CD14-positive monocyte (primary cell): ENCODE data around the gene OGN. TPM values are rescaled to one million over a fixed set of nuclear protein-coding genes. Genes with fewer than 3 reads are reported as not detected.

Experiments used
- DNase-seq, 3 donors: peaks; one replicate each; pipeline ENCODE4 v3.0.0-alpha.2; 2011 to 2022
- H2AFZ ChIP-seq: 2 replicates; pipeline ENCODE4 v1.6.0; 2012; ENCODE audit warnings: mild to moderate bottlenecking, low read depth, low read length, inconsistent platforms; ENCODE audit not compliant: insufficient read depth, poor library complexity, severe bottlenecking
- H3K27ac ChIP-seq, 2 donors: 1 replicate in 1 of 2; 2 replicates in 1 of 2; pipeline ENCODE4 v1.5.1; 2012 to 2013; ENCODE audit warnings: low read length in 2 of 2, control low read depth in 1 of 2, inconsistent platforms in 1 of 2, low read depth in 1 of 2, mild to moderate bottlenecking in 1 of 2
- H3K27me3 ChIP-seq, 2 donors: one replicate each; pipeline versions ENCODE4 v1.6.0 to v1.6.1; 2011 to 2013; ENCODE audit warnings: low read length in 2 of 2; ENCODE audit not compliant: control insufficient read depth in 2 of 2, insufficient read depth in 2 of 2
- H3K36me3 ChIP-seq, 2 donors: replicated peaks in 1 of 2; 1 replicate in 1 of 2; 2 replicates in 1 of 2; pipeline versions ENCODE4 v1.5.1 to v1.6.1; 2012 to 2013; ENCODE audit warnings: low read length in 2 of 2, control low read depth in 1 of 2, inconsistent platforms in 1 of 2, mild to moderate bottlenecking in 1 of 2; ENCODE audit not compliant: insufficient read depth in 2 of 2, control insufficient read depth in 1 of 2
- H3K4me1 ChIP-seq, 2 donors: 1 replicate in 1 of 2; 2 replicates in 1 of 2; pipeline versions ENCODE4 v1.5.1 to v1.6.1; 2012 to 2013; ENCODE audit warnings: low read length in 2 of 2, control low read depth in 1 of 2, inconsistent platforms in 1 of 2, mild to moderate bottlenecking in 1 of 2, moderate library complexity in 1 of 2; ENCODE audit not compliant: insufficient read depth in 2 of 2, control insufficient read depth in 1 of 2
- H3K4me2 ChIP-seq: replicated peaks from 2 replicates; pipeline ENCODE3; 2012; ENCODE audit warnings: low read length, moderate library complexity, mild to moderate bottlenecking; ENCODE audit not compliant: poor library complexity, severe bottlenecking; ENCODE audit errors: extremely low read depth
- H3K4me3 ChIP-seq, 3 experiments: fragments of 200-600 bp in 1 of 3; sonication (generic) in 1 of 3; replicated peaks in 1 of 3; 1 replicate in 2 of 3; 2 replicates in 1 of 3; pipeline ENCODE4 v1.5.1; 2011 to 2013; ENCODE audit warnings: low read length in 3 of 3, mild to moderate bottlenecking in 3 of 3, control low read depth in 2 of 3, low read depth in 2 of 3, inconsistent platforms in 1 of 3, moderate library complexity in 1 of 3
- H3K79me2 ChIP-seq: 2 replicates; pipeline ENCODE4 v1.6.0; 2012; ENCODE audit warnings: mild to moderate bottlenecking, control low read depth, inconsistent platforms, low read length, moderate library complexity; ENCODE audit not compliant: insufficient read depth
- H3K9ac ChIP-seq: 2 replicates; pipeline ENCODE4 v1.6.0; 2017; ENCODE audit warnings: low read length, mild to moderate bottlenecking; ENCODE audit not compliant: insufficient read depth, poor library complexity, severe bottlenecking
- H3K9me3 ChIP-seq, 2 donors: replicated peaks in 1 of 2; 1 replicate in 1 of 2; 2 replicates in 1 of 2; pipeline versions ENCODE4 v1.5.1 to v1.6.1; 2012 to 2013; ENCODE audit warnings: low read length in 2 of 2, control low read depth in 1 of 2; ENCODE audit not compliant: control insufficient read depth in 1 of 2, insufficient read depth in 1 of 2
- H4K20me1 ChIP-seq: 2 replicates; pipeline ENCODE4 v1.6.0; 2012; ENCODE audit warnings: mild to moderate bottlenecking, low read length, control low read depth, moderate library complexity; ENCODE audit not compliant: insufficient read depth
- H3K27ac Mint-ChIP-seq, 7 donors: one replicate each; pipeline ENCODE4 v1.8.0; 2020; ENCODE audit warnings: mild to moderate bottlenecking in 7 of 7, mixed read lengths in 7 of 7, moderate library complexity in 6 of 7, inconsistent platforms in 2 of 7
- H3K27me3 Mint-ChIP-seq, 3 donors: one replicate each; pipeline ENCODE4 v1.8.0; 2021 to 2022; ENCODE audit warnings: low read depth in 3 of 3, mild to moderate bottlenecking in 3 of 3, mixed read lengths in 3 of 3, moderate library complexity in 3 of 3, inconsistent platforms in 1 of 3
- H3K36me3 Mint-ChIP-seq, 2 donors: one replicate each; pipeline ENCODE4 v1.8.0; 2020; ENCODE audit warnings: mixed read lengths in 2 of 2, inconsistent platforms in 1 of 2, mild to moderate bottlenecking in 1 of 2
- H3K4me1 Mint-ChIP-seq: one replicate; pipeline ENCODE4 v1.8.0; 2020; ENCODE audit warnings: mild to moderate bottlenecking, mixed read lengths
- H3K4me3 Mint-ChIP-seq, 2 donors: one replicate each; pipeline ENCODE4 v1.8.0; 2020; ENCODE audit warnings: mild to moderate bottlenecking in 2 of 2, mixed read lengths in 2 of 2, moderate library complexity in 1 of 2
- H3K9me3 Mint-ChIP-seq, 7 donors: one replicate each; pipeline ENCODE4 v1.8.0; 2020 to 2022; ENCODE audit warnings: mixed read lengths in 7 of 7, mild to moderate bottlenecking in 6 of 7, moderate library complexity in 6 of 7, inconsistent platforms in 2 of 7
- WGBS: methylation state at CpG from one replicate; pipeline ENCODE4 v1.1.5; 2013; ENCODE audit warnings: missing lambda C conversion rate; ENCODE audit not compliant: insufficient coverage; 5-methylcytosine and 5-hydroxymethylcytosine counted together
- intact Hi-C, 2 donors: fragments of 100-400 bp; cut with micrococcal nuclease; formaldehyde crosslinking; loops; one replicate each; pipeline versions ENCODE4 v1.15.0 to v1.15.1; 2023
- polyA plus RNA-seq, 3 donors: library from polyadenylated mRNA; depleted of rRNA in 1 of 3; unstranded in 2 of 3; stranded (reverse) in 1 of 3; fragments of 300-500 nt in 2 of 3; fragments of >200 nt in 1 of 3; fragmentation: Illumina TruSeq in 2 of 3; gene quantifications; 1 replicate in 2 of 3; 2 replicates in 1 of 3; pipeline ENCODE4 v1.2.3, GENCODE V29; 2012 to 2021
- TF ChIP-seq, protein P1 (sequence below): fragments of 200-600 bp; IDR thresholded peaks from one replicate; pipeline ENCODE4 v1.8.0; 2022; ENCODE audit warnings: antibody characterized with exemption, mild to moderate bottlenecking

Gene OGN
- polyA plus RNA-seq, 3 donors: not detected

DNA sequence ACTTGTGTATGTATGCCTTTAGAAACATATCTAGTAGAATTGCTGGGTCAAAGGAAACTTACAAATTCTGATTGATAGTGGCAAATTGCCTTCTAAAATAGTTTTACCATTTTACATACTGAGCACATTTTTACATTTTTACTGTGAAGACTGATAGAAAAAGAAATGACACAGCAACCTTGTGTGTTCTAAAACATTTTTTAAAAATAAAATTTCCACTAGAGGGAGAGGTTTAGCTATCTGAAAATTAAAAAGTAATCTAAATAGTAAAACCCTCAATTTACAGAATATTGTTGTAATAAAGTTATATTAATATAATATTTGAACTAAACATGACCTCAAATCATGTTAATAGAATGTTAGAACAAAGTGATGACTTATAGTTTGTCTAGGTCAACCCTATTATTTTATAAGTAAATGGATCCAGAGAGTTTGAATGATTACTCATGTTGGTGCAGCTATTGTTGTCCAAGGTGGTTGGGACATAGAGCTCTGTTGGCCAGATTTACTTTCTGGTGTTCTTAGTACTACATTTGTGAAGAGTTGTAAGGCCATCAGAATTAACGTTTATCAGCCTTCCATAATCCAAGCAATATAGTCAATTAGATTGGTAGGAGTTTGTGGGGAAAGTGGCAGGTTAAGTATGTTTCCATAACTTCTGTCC, 61.4 kb downstream of the OGN start:
- H3K79me2 ChIP-seq: no peaks in the 10 kb centered on the region
- intact Hi-C loops: no loop called here
- Mint-ChIP-seq H3K9me3 (peaks cover 0 to 6% (median 2%) of the 10 kb centered on the region in 7 donors), H3K36me3 (peaks cover 28 to 41% of the 10 kb centered on the region in 2 donors), H3K4me1 (no peaks in the 10 kb centered on the region), H3K27ac (no peak overlapping the region), H3K27me3 (no peaks in the 10 kb centered on the region), H3K4me3 (no peak overlapping the region)
- no peaks in the 10 kb centered on the region for H3K27me3 ChIP-seq
- no peak overlapping the region for H3K4me3 ChIP-seq
- H3K9me3 ChIP-seq: no peaks in the 10 kb centered on the region
- no peaks in the 10 kb centered on the region for H4K20me1 ChIP-seq
- H3K27ac ChIP-seq: no peak overlapping the region
- no peak overlapping the region for H3K4me2 ChIP-seq
- no CpG with 5 or more reads among the region's 1 CpG for WGBS
- DNase-seq: no peak
- no peak overlapping the region for H2AFZ ChIP-seq
- TF ChIP-seq, protein P1, sequence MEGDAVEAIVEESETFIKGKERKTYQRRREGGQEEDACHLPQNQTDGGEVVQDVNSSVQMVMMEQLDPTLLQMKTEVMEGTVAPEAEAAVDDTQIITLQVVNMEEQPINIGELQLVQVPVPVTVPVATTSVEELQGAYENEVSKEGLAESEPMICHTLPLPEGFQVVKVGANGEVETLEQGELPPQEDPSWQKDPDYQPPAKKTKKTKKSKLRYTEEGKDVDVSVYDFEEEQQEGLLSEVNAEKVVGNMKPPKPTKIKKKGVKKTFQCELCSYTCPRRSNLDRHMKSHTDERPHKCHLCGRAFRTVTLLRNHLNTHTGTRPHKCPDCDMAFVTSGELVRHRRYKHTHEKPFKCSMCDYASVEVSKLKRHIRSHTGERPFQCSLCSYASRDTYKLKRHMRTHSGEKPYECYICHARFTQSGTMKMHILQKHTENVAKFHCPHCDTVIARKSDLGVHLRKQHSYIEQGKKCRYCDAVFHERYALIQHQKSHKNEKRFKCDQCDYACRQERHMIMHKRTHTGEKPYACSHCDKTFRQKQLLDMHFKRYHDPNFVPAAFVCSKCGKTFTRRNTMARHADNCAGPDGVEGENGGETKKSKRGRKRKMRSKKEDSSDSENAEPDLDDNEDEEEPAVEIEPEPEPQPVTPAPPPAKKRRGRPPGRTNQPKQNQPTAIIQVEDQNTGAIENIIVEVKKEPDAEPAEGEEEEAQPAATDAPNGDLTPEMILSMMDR: no peak
- no peaks in the 10 kb centered on the region for H3K4me1 ChIP-seq
- peaks cover 0 to 37% of the 10 kb centered on the region in 2 donors for H3K36me3 ChIP-seq
- H3K9ac ChIP-seq: no peak overlapping the region

DNA sequence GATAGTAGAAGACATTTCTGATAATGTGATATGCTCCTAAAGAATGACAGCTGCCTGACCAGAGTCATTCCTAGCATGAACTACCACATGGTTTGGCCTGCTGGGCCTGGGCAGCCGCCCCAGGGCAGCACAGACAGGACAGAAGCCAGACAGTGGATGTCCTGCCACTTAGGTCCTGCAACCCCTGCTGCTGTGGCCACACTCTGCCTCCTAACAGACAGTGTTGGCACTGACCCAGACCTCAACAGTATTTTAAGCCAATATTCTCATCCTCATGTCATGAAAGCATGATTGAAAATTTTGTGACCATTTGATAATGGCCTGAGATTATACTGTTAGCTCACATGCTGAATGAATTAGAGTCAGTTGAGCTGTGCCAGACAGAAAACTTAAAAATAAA, 62.8 kb downstream of the OGN start:
- WGBS: 89% methylated on average over 1 of the region's 1 CpG
- H3K4me1 ChIP-seq: no peaks in the 10 kb centered on the region
- TF ChIP-seq, protein P1: no peak
- no peak overlapping the region for H3K27ac ChIP-seq
- Mint-ChIP-seq H3K27ac (peak overlapping the region in 1 of 7 donors; percentile 33), H3K27me3 (no peaks in the 10 kb centered on the region), H3K36me3 (peaks cover 24 to 40% of the 10 kb centered on the region in 2 donors), H3K9me3 (peaks cover 0 to 6% (median 2%) of the 10 kb centered on the region in 7 donors), H3K4me3 (no peak overlapping the region), H3K4me1 (no peaks in the 10 kb centered on the region)
- H4K20me1 ChIP-seq: no peaks in the 10 kb centered on the region
- no peaks in the 10 kb centered on the region for H3K27me3 ChIP-seq
- no peak overlapping the region for H3K4me2 ChIP-seq
- no peaks in the 10 kb centered on the region for H3K79me2 ChIP-seq
- intact Hi-C loops: no loop called here
- H3K9ac ChIP-seq: no peak overlapping the region
- peaks cover 3 to 42% of the 10 kb centered on the region in 2 donors for H3K36me3 ChIP-seq
- H3K4me3 ChIP-seq: no peak overlapping the region
- no peaks in the 10 kb centered on the region for H3K9me3 ChIP-seq
- no peak for DNase-seq
- H2AFZ ChIP-seq: no peak overlapping the region
